HG03354 (cell line): ENCODE results near the gene TMEM121B.
"Not testable (repeated sequence)": the region's sequence is repeated elsewhere in the genome, so short reads cannot be mapped to it uniquely, and the experiment has no call there.

Experiments
- ATAC-seq: cut with Tn5 transposase; IDR thresholded peaks from one replicate; pipeline ENCODE4 v1.9.1; 2021; ENCODE audit warnings: mild to moderate bottlenecking; ENCODE audit not compliant: unreplicated experiment, poor library complexity, severe bottlenecking

Gene TMEM121B

DNA sequence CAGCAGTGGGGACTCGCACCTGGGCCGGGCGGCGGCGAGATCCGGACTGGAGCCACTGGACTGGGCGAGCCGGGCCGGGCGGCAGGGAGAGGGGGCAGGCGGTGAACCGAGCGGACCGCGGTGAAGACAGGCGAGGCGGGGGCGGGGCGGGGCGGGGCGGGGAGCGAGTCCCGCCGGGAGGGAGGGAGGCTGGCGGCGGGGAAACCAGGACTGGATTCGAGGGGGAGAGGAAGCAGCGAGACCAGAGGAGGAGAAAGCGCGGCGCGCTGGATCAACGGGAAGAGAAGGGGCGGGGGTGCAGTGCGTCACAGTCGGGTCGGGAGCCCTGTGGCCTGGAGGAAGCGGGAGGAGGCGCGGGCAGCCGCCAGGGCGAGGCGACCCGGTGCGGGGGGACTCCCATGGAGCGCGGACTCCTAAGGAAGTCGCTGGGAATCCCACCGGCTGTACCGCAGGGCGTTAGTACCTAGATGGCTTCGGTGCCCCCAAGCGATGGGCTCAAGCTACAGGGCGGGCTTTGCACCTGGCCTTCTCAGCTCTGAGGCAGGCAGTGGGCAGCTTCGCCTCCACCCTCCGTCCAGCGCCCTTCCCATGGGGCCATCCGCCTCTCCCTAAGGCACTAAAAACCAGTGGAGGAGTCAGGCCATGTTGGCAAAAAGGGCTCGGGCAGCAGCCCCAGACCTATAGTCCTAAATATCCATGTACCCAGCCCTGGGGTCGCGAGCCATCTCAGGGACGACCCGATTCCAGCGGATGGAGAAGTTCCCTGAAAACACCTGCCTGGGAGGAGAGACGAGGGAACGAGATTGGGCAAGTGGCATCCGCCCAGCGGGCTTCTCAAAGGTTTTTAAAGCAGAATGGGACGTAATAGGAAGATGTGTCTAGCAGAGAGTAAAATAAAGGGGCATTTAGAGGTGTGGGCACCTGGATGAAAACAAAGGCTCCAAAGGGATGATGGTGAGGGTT is at the start of gene TMEM121B:
TMEM121B (minus strand) TSS at position 128 of the 963 bp plus-strand sequence. CDS start 233 bp downstream, outside the sequence.
- ATAC-seq, result no peak

DNA sequence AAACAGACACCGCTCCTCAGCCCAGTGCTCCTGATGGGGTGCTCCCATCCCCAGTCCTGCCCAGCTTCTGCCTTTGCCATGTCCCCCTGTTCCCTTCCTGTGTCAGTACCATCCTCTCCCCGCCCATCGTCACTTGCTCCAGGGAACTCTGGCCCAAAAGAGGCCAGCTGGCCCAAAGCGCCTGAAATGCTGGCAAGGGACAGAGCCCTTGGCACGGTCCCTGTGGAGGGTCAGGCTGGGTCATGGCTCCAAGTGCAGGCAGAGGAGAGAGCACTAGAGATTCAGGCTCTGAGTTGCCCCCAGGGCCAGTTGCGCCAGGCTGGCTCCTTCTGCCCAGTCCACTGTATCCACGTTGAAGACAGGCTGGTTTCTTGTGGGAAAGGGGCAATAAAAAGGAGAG is 46.3 kb upstream of the TMEM121B start:
- ATAC-seq, result no peak

DNA sequence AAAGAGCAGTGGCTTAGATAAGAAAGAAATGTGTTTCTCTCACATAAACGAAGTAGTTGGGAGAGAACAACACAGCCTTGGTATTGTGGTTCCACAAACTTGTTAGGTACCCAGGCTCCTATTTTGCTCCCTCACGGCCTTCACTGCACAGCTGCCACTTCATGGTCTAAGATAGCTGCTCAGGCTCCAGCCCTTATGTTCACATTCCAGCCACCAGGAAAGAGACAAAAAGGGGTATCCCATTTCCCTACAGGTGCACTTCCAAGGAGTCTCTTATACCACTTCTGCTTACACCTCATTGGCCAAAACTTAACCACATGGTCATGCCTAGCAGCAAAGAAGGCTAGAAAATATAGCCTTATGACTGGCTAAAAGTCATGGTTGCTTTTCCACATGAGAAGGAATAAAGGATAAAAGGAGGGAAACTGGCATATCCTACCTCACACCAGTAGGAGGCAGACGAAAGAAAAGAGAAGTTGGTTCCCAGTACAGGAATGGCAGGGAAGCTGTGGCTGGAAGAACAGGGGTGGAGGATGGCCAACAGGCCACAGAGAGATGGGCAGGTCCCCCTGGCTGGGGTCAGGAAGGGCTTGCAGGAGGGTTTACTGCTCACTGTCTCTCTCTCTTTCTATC is 43.3 kb upstream of the TMEM121B start:
- no peak for ATAC-seq

DNA sequence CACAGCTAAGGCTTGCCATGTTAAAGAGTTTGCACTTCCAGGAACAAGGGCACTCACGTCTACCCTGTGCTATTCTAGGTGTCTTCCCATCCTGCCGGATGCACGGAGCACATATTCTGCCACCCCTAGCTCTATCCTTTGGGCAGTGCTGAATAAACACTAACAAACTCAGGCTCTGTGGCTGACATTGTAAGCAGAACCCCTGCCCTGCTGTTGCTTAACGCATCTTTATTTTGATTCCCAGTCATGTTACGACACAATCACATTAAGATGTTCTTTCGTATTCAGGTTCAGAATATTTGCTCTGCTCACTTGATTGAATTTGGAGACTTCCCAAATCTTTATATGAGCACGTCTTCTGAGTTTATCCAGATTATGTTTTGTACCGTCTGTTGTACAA is 41.6 kb upstream of the TMEM121B start:
- ATAC-seq, result no peak

DNA sequence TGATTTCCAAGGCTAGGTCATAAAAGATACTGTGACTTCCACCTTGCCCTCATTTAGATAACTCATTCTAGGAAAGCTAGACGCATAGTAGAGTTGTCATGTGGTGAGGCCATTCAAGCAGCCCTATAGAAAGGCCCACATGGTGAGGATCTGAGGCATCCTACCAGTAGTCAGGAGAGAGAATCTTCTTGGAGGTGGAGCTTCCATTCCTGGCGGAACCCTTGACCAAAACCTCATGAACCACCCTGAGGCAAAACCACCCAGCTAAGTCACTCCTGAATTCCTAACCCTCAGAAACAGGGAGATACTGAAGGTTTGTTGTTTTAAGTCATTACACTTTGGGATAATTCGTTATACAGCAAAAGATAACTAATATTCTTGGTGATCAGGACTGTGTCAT is 40.8 kb upstream of the TMEM121B start:
- no peak for ATAC-seq

DNA sequence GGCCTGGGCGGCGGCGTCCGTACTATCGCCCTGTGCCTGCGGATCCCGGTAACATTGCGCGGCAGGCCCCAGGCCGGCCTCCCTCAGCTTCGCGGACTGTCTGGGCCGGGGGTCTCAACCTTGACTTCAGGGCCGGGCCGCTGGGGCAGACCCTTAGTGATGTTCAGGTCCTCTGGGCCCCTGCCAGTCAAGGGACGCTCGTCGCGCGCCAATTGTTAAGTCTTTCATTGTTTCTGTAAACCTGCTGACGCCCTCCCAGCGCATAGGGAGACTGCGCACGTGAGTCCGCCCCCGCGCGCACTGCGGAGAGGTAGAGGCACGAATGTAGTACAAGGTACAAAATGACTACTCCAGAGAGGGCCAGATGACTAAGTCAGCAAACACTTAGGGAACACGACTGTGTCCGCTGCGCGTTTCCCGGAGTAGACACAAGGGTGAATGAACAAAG is 38.4 kb upstream of the TMEM121B start:
- peak; percentile 25 for ATAC-seq

DNA sequence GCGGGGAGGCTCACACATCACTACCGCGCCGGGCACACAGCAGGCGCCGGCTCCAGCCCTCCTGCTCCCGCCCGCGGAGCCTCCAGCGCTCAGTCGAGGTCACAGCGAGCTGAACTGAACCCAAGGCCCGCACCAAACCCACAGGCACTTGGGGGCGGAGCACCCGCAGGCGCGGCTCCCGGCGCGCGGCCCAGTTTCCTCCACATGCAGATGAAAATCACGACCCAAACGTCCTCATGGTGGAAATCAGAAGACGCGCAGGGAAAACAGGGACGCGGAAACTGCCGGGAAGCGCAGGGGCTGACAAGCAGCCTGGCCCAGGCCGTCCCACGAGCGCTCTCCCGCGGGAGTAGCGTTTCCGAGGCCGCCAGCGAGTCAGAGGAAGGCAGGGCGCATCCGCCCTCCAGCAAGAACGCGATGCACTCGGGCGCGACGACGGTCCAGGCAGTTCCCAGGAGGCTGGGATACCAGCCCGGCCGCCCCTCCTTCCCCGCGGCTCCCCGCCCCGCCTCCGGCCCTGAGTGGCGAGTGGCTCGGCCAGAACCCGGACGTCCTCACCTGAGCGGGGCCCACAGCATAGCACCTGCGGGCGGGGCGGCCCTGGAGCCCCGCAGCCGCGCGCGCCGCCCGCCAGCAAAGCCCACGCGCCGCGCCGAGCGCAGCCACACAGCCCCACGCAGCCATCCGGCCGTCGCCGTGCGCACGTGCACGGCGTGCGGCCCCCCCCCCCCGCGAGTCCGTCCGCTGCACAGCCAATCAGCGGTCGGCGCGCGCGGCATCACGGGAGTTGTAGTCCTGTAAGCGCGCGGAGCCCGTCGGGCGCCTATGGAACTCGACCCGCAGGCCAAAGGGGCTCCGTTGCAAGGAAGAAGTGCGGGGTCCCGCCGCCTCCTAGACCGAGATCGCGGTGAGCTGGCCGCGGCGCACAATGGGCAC is 37.7 kb upstream of the TMEM121B start, which contains the start of gene HDHD5:
HDHD5 (minus strand) TSS at position 710 of the 936 bp plus-strand sequence; CDS start at position 684, 26 bp downstream.
- ATAC-seq, result peak; percentile 78

DNA sequence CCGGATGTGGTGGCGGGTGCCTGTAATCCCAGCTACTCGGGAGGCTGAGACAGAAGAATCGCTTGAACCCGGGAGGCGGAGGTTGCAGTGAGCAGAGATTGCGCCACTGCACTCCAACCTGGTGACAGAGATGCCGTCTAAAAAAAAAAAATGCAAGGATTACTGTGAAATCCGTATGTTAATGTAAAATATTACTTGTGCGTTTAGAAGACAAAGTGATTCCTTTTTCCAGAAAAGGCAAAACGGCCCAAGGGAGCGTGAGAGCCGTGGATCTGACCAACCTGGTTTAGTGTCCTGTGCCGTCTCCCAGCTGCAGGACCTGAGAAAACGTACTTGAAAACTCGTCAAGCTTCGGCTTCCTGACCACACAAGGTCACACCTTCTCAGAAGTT is 37.0 kb upstream of the TMEM121B start:
- no peak for ATAC-seq

DNA sequence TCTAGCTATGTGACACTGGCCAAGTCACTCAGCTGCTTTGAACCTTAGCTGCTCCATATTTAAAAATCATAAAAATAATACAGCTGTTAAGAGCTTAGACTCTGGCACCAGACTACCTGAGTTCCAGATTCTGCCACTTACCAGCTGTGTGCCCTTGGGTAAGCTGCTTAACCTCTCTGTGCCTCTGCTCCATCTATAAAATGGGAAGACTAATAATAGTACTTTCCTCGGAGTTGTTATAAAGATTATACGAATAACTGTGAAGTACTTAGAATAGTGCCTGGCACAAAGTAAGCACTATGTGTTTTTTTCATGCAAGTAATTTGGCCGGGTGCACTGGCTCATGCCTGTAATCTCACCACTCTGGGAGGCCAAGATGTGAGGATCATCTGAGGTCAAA is 36.6 kb upstream of the TMEM121B start:
- ATAC-seq, result no peak

DNA sequence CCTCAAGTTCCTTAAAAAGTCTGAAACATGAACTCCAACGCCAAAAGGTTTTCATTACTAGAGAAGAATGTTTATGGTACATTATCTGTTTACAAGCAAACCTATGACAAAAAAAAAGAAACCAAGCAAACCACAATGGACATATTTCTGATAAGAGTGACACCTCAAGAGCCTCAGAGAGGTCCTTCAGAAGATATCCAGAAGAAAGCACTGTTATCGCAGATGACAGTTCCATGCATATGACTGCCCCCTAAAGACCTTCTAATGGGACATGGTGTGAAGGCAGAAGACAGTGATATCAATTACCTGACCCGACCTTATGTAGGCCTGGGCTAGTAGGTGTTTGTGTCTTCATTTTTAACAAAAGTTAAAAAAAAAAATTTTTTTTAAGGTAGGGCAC is 34.8 kb upstream of the TMEM121B start:
- no peak for ATAC-seq

DNA sequence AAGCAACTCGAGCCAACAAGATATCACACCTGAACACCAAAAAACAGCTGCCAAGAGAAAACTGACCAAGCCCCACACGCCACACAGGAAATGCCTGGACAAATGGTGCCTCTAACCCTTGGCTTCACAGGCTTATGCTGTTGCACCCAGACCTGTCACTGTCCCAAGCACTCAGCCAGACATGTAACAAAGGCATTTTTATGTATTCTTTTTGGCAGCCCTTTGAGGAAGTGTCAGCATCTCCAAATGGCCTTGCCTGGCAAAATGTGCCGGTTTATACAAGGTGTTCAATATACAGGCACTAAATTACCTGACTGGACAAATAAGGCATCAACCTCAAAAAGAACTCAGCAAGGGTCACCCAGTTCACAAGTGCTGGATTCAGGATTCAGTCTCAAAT is 31.8 kb upstream of the TMEM121B start:
- ATAC-seq, result no peak

DNA sequence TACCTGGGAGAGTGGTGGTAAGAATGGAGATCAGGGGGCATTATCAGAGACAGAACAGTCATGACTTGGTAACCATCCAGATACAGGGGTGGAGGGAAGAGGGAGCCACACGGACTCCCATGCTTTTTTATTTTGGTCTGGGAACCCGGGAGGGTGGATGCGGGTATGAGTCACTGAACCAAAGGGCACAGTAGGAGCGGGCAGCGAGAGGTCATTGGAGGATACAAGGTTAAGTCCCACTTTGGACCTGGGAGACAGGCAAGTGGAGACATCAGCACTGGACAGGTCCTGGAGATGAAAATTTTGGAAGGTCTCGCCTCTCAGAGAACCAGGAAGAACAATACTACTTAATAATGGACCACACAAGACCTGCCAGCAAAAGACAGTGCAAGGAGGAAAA is 31.2 kb upstream of the TMEM121B start:
- no peak for ATAC-seq

DNA sequence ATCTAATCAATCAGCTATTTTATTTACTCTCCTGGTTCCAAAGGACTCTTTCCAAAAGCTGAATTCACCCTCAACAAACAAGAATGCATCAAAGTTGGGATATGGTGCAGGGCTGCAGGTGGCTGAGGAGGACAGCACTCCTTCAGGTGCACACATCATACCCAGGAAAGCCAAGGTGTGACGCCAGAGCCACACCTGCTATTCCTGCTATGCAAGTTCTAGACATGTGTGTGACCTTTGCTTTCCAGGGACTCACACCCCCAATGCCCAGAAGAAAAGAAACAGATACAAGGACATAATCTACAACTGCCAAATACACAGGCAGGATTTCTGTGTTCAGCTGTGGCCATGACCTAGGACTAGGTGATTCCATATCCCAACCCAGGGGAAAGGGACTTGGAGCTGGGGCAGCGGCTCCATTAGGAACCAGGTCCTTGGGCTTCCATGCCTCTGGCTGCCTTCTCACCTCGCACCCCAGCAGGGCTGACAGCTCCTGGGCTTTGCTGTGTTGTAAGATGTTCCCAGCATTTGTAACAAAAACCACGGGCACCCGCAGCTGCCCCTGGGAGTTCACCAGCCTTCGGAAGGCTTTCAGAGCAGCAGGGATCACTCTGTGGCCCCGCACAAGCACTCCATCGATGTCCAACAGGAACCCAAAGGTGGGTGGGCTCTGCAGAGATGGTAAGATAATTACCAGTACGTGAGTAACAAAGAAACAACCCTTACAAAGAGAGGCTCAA is 28.1 kb upstream of the TMEM121B start:
- ATAC-seq, result no peak

DNA sequence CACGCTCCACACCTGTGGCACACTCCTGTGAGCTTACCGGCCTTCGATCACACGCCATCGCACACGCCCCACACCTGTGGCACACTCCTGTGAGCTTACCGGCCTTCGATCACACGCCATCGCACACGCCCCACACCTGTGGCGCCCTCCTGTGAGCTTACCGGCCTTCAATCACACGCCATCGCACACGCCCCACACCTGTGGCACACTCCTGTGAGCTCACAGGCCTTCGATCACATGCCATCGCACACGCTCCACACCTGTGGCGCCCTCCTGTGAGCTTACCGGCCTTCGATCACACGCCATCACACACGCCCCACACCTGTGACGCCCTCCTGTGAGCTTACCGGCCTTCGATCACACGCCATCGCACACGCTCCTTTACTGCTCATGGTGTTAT is 26.3 kb upstream of the TMEM121B start:
- not testable (repeated sequence) for ATAC-seq

DNA sequence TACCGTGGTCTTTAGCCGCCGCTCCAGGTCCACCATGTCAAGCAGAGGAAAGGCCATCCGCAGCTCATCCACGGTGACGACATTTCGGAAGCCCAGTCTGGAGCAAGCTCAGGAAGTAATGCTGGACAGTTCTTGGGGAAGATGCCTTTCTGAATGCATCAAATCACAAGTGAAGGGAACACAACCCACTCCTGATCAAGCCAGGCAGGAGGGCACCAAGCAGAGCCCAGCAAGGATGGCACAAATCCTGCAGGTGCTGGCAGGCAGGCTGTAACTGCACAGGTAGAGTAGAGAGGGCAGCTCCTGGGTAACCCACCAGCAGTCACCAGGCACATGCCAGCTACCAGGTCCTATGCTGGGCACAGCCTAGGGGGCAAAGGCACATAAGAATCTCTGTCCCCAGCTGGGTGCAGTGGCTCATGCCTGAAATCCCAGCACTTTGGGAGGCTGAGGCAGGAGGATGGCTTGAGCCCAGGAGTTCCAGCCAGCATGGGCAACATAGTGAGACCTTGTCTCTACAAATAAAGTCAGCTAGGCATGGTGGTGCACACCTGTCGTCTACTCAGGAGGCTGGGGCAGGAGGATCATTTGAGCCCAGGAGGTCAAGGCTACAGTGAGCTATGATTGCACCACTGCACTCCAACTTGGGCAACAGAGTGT is 24.0 kb upstream of the TMEM121B start:
- no peak for ATAC-seq

DNA sequence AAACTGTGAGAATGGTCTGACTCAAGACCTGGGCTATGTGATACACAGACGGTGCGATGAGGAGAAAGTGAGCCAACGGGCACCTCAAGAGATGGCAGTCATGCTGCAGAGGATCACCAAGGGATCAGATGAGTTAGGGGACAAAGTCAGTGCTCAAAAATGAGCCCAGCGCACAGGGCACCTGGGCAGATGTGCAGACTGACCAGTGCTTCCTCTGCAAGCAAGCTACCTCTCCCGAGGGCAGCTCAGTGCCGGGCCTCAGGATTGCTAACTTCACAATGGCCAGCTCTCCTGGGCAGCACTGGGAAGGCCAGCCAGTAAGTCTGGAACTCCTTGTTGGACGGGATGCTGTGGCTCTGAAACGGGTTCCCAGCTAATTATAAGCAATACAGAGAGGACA is 22.7 kb upstream of the TMEM121B start:
- ATAC-seq, result no peak

DNA sequence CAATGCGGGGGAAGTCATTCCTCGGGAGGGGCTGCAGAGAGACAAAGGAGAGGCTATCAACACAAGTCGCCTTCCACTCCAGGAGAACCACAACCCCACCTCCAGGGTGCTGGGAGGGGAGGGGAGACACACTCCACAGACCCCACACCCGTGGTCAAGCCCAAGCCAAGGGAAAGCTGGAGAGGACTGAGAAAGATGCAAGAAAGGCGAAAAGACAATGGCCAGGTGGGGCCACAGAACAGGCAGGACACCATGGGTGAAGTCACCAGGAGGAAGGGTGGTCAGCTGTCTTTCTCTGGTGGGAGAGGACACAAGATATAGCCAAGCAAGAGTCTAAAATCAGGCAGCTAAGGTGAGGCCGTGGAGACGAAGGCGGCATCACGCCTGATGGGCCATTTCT is 21.9 kb upstream of the TMEM121B start:
- no peak for ATAC-seq

DNA sequence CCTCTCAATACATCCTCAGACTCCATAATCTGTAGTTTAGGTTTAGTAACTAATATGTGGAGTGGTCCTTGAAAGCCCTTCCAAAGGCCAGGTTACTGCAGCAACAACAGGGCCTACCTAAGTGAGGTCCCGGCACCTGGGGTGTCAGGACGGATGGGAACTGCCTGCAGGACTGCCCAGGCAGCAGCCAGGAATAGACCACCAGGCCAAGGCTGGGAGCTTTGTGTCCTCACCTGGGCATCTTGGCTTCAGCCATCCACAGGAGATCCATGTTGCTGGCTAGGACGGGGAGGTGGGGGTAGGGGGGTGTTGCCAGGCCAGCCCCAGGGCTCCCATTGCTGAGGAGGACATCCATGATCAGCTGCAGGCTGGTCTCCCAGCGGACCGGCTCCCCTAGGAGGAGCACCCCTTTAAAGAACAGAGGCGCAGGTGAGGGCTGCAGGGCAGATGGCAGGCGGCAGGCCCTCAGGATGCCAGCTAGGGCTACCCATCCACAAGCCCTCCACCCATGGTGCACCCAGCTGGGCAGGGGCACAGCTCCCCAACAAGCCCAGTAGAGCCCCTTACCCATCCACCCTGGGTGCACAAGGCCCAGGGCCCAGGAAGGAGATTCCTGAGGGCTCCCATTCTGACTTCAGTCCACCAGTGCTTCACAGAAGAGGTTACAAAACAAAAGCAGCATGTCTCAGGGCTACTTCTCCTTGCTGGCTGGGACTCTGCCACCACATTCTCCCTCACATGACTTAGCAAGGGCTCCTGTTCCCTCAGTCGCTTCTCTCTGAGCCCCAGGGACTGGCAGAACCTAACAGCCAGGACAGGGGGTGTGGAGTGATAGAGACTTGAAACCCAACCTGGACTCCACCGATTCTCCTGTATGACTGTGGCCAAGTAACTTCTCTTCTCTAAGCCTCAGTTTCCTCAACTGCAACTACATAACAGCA is 19.9 kb upstream of the TMEM121B start:
- no peak for ATAC-seq
